WTC11 (cell line): ENCODE results near the gene TERT. TPM values are rescaled to one million over a fixed set of nuclear protein-coding genes. Genes with fewer than 3 reads are reported as not detected.
A peak's percentile ranks its signal among the peaks of the same experiment; 100 is the strongest.

Source experiments
- ATAC-seq: fragments of 200-7000 bp; cut with Tn5 transposase; 2 replicates; pipeline ENCODE4 v1.10.0; 2021; ENCODE audit warnings: mild to moderate bottlenecking, moderate library complexity
- CTCF ChIA-PET: fragments of 300-600 bp; sonication (Branson Sonifier 250); formaldehyde crosslinking; loops from one replicate; lab custom pipeline; 2021; ENCODE audit warnings: antibody characterized with exemption; lab: Charles Lee
- POLR2A ChIA-PET: fragments of 350-600 bp; sonication (Branson Sonifier 250); formaldehyde crosslinking; loops from one replicate; lab custom pipeline; 2021; ENCODE audit warnings: antibody characterized with exemption; lab: Charles Lee
- DNase-seq: peaks from one replicate; pipeline ENCODE4 v3.0.0; 2021; ENCODE audit warnings: low spot score
- H3K27ac Mint-ChIP-seq: 2 replicates; pipeline ENCODE4 v1.8.0; 2021; ENCODE audit warnings: mixed read lengths
- H3K27me3 Mint-ChIP-seq: 2 replicates; pipeline ENCODE4 v1.8.0; 2021; ENCODE audit warnings: low read depth, mild to moderate bottlenecking, moderate library complexity, mixed read lengths
- H3K36me3 Mint-ChIP-seq: 2 replicates; pipeline ENCODE4 v1.8.0; 2021; ENCODE audit warnings: mixed read lengths
- H3K4me1 Mint-ChIP-seq: 2 replicates; pipeline ENCODE4 v1.8.0; 2022; ENCODE audit warnings: mixed read lengths
- H3K4me3 Mint-ChIP-seq: 2 replicates; pipeline ENCODE4 v1.8.0; 2021; ENCODE audit warnings: mild to moderate bottlenecking, moderate library complexity, mixed read lengths
- H3K9me3 Mint-ChIP-seq: 2 replicates; pipeline ENCODE4 v1.8.0; 2021; ENCODE audit warnings: mixed read lengths
- AR ChIP-seq: fragments of 250-450 bp; sonication (Bioruptor Pico); IDR thresholded peaks from 2 replicates; pipeline ENCODE4 v1.9.0; 2021; ENCODE audit warnings: mild to moderate bottlenecking
- ATF6 ChIP-seq: sonication (generic); formaldehyde crosslinking; IDR thresholded peaks from 2 replicates; pipeline ENCODE4 v1.8.1; 2023; ENCODE audit warnings: mild to moderate bottlenecking, missing genetic modification reagents
- E2F4 ChIP-seq: sonication (generic); formaldehyde crosslinking; IDR thresholded peaks from 2 replicates; pipeline ENCODE4 v1.8.1; 2022; ENCODE audit warnings: low read depth, mild to moderate bottlenecking, moderate library complexity, missing genetic modification reagents, borderline replicate concordance
- ERG ChIP-seq: fragments of 250-450 bp; sonication (Bioruptor Pico); IDR thresholded peaks from 2 replicates; pipeline ENCODE4 v1.8.0; 2021; ENCODE audit warnings: mild to moderate bottlenecking
- FOXP4 ChIP-seq: sonication (generic); formaldehyde crosslinking; IDR thresholded peaks from 2 replicates; pipeline ENCODE4 v1.8.0; 2022; ENCODE audit warnings: mild to moderate bottlenecking, missing genetic modification reagents
- MAX ChIP-seq: sonication (generic); formaldehyde crosslinking; IDR thresholded peaks from 2 replicates; pipeline ENCODE4 v1.8.0; 2022; ENCODE audit warnings: mild to moderate bottlenecking, missing genetic modification reagents
- MXD4 ChIP-seq: fragments of 250-450 bp; sonication (Bioruptor Pico); IDR thresholded peaks from 2 replicates; pipeline ENCODE4 v1.8.0; 2021; ENCODE audit warnings: mild to moderate bottlenecking, moderate library complexity, borderline replicate concordance
- RELA ChIP-seq: sonication (generic); formaldehyde crosslinking; IDR thresholded peaks from 2 replicates; pipeline ENCODE4 v1.8.1; 2022; ENCODE audit warnings: missing genetic modification reagents, mild to moderate bottlenecking, borderline replicate concordance
- TCF7 ChIP-seq: sonication (generic); formaldehyde crosslinking; IDR thresholded peaks from 2 replicates; pipeline ENCODE4 v1.8.0; 2022; ENCODE audit warnings: mild to moderate bottlenecking, low read depth, missing genetic modification reagents, moderate library complexity
- TP53 ChIP-seq: sonication (generic); formaldehyde crosslinking; IDR thresholded peaks from 2 replicates; pipeline ENCODE4 v1.8.1; 2023; ENCODE audit warnings: mild to moderate bottlenecking, missing genetic modification reagents
- ZNF219 ChIP-seq: sonication (generic); formaldehyde crosslinking; IDR thresholded peaks from 2 replicates; pipeline ENCODE4 v1.8.0; 2023; ENCODE audit warnings: missing genetic modification reagents, mild to moderate bottlenecking, borderline replicate concordance
- ZNF232 ChIP-seq: sonication (generic); formaldehyde crosslinking; IDR thresholded peaks from 2 replicates; pipeline ENCODE4 v1.8.0; 2022; ENCODE audit warnings: mild to moderate bottlenecking, missing genetic modification reagents
- ZNF423 ChIP-seq: fragments of 250-450 bp; sonication (Bioruptor Pico); IDR thresholded peaks from 2 replicates; pipeline ENCODE4 v2.1.2; 2022; ENCODE audit warnings: mild to moderate bottlenecking, moderate library complexity
- ZNF512 ChIP-seq: sonication (generic); formaldehyde crosslinking; IDR thresholded peaks from 2 replicates; pipeline ENCODE4 v1.8.1; 2022; ENCODE audit warnings: missing genetic modification reagents, borderline replicate concordance
- ZNF671 ChIP-seq: fragments of 250-450 bp; sonication (Bioruptor Pico); IDR thresholded peaks from 2 replicates; pipeline ENCODE4 v1.8.0; 2021; ENCODE audit warnings: mild to moderate bottlenecking
- total RNA-seq: library from RNA; stranded (reverse); gene quantifications from 3 replicates; pipeline ENCODE4 v1.2.3, GENCODE V29; 2021

Gene TERT
- total RNA-seq, 1 experiment from 2014 or later, result 42.9 TPM

- H3K27ac Mint-ChIP-seq, result no peak overlapping the region
- no peak for DNase-seq
- CTCF ChIA-PET, result no interaction called here
- peaks cover 10% of the 10 kb centered on the region for H3K27me3 Mint-ChIP-seq
- H3K4me3 Mint-ChIP-seq, result no peak overlapping the region
- H3K36me3 Mint-ChIP-seq, result no peaks in the 10 kb centered on the region
- ATAC-seq, result no peak
- TF ChIP-seq ZNF671 (CRISPR knock-in tag), result no peak
- TF ChIP-seq ZNF232 (CRISPR knock-in tag), result no peak
- TF ChIP-seq ZNF219, result no peak
- no peak for TF ChIP-seq RELA
- TF ChIP-seq ERG (CRISPR knock-in tag), result no peak
- peaks cover 8% of the 10 kb centered on the region for H3K4me1 Mint-ChIP-seq
- POLR2A ChIA-PET, result no interaction called here
- H3K9me3 Mint-ChIP-seq, result peaks cover 7% of the 10 kb centered on the region
Measured at GRCh38 chr5:1298067-1298551, 3.2 kb upstream of the TERT start.

GRCh38 chr5:1297243-1297642, 2.4 kb upstream of the TERT start:
- TF ChIP-seq TP53 (CRISPR knock-in tag), result no peak
- TF ChIP-seq MXD4 (CRISPR knock-in tag), result no peak
- TF ChIP-seq RELA, result no peak
- no peak for TF ChIP-seq ZNF423
- TF ChIP-seq AR (CRISPR knock-in tag), result no peak
- no peak for TF ChIP-seq E2F4 (CRISPR knock-in tag)
- no peak for TF ChIP-seq FOXP4
- TF ChIP-seq ZNF512, result no peak
- Mint-ChIP-seq H3K27me3 (peaks cover 10% of the 10 kb centered on the region), H3K36me3 (no peaks in the 10 kb centered on the region; the same call in 1 of the 2 replicates), H3K4me3 (no peak overlapping the region), H3K4me1 (peaks cover 13% of the 10 kb centered on the region), H3K9me3 (peaks cover 1% of the 10 kb centered on the region), H3K27ac (no peak overlapping the region)
- ChIA-PET CTCF (no interaction called here), POLR2A (no interaction called here)
- DNase-seq, result no peak
- no peak for ATAC-seq

GRCh38 chr5:1295650-1296037, 776 bp upstream of the TERT start:
- ATAC-seq (no peak), DNase-seq (no peak)
- TF ChIP-seq ATF6 (no peak), MAX (CRISPR knock-in tag) (0 out of 2 replicates have a peak, but pooled peaks have one; percentile 12), TCF7 (CRISPR knock-in tag) (no peak), ZNF512 (no peak)
- H3K36me3 Mint-ChIP-seq, result no peaks in the 10 kb centered on the region; the same call in 1 of the 2 replicates
- no peaks in the 10 kb centered on the region for H3K9me3 Mint-ChIP-seq
- H3K4me1 Mint-ChIP-seq, result peaks cover 13% of the 10 kb centered on the region
- peak overlapping the region; percentile 68 for H3K4me3 Mint-ChIP-seq
- CTCF ChIA-PET, result interaction anchor here (0.6 to 2.2 kb wide), 5 partner anchors 17 to 314 kb away, joined by 3 to 9 read pairs (median 3); no protein-coding TSS in a partner anchor
- peaks cover 10% of the 10 kb centered on the region for H3K27me3 Mint-ChIP-seq
- H3K27ac Mint-ChIP-seq, result no peak overlapping the region
- POLR2A ChIA-PET, result interaction anchor here (1.5 kb wide), 1 partner anchor 43 kb away, joined by 3 read pairs; no protein-coding TSS in a partner anchor
